OCI-LY1 (cell line): ENCODE data around the gene C7orf25.

Experiments used
- H2AFZ ChIP-seq: fragments of 200-600 bp; sonication (generic), shearing (Covaris generic); 2 replicates; pipeline ENCODE4 v1.6.0; 2014; ENCODE audit warnings: antibody characterized with exemption, mild to moderate bottlenecking, low read length
- H3F3A ChIP-seq: fragments of 200-600 bp; sonication (generic), shearing (Covaris generic); 2 replicates; pipeline ENCODE4 v1.6.0; 2014; ENCODE audit warnings: mild to moderate bottlenecking, antibody characterized with exemption, low read length, moderate library complexity; ENCODE audit not compliant: insufficient read depth
- H3K27ac ChIP-seq: fragments of 200-600 bp; sonication (generic); 2 replicates; pipeline ENCODE4 v1.5.1; 2014; ENCODE audit warnings: low read length, mixed run types, mild to moderate bottlenecking, low read depth; ENCODE audit not compliant: poor library complexity, severe bottlenecking
- H3K27me3 ChIP-seq: fragments of 200-600 bp; sonication (generic); 2 replicates; pipeline ENCODE4 v1.6.0; 2014; ENCODE audit warnings: antibody characterized with exemption, mild to moderate bottlenecking, low read length, moderate library complexity; ENCODE audit not compliant: insufficient read depth
- H3K36me3 ChIP-seq: fragments of 200-600 bp; sonication (generic); 2 replicates; pipeline ENCODE4 v1.6.1; 2014; ENCODE audit warnings: mild to moderate bottlenecking, antibody characterized with exemption, low read length, moderate library complexity, mixed read lengths; ENCODE audit not compliant: insufficient read depth
- H3K4me1 ChIP-seq: fragments of 200-600 bp; sonication (generic); 2 replicates; pipeline ENCODE4 v1.5.1; 2014; ENCODE audit warnings: mild to moderate bottlenecking, low read length, moderate library complexity; ENCODE audit not compliant: insufficient read depth, severe bottlenecking
- H3K4me2 ChIP-seq: fragments of 200-600 bp; sonication (generic), shearing (Covaris generic); 2 replicates; pipeline ENCODE4 v1.6.1; 2014; ENCODE audit warnings: low read length
- H3K4me3 ChIP-seq: fragments of 200-600 bp; sonication (generic); 2 replicates; pipeline ENCODE4 v1.5.1; 2014; ENCODE audit warnings: low read length, low read depth, mild to moderate bottlenecking, mixed read lengths; ENCODE audit not compliant: poor library complexity, severe bottlenecking
- H3K79me2 ChIP-seq: fragments of 200-600 bp; shearing (Covaris generic); 2 replicates; pipeline ENCODE4 v1.6.1; 2016; ENCODE audit warnings: mixed run types, low read length, mixed read lengths; ENCODE audit not compliant: insufficient read depth
- H3K9ac ChIP-seq: fragments of 200-600 bp; sonication (generic), shearing (Covaris generic); 2 replicates; pipeline ENCODE4 v1.6.1; 2014; ENCODE audit warnings: mild to moderate bottlenecking, low read length, mixed read lengths
- H3K9me2 ChIP-seq: fragments of 200-600 bp; sonication (generic), shearing (Covaris generic); 2 replicates; pipeline ENCODE4 v1.6.1; 2014; ENCODE audit warnings: low read depth, mild to moderate bottlenecking, low read length, mixed read lengths
- H3K9me3 ChIP-seq: fragments of 200-600 bp; shearing (Covaris generic); 2 replicates; pipeline ENCODE4 v1.6.1; 2014; ENCODE audit warnings: low read length, mixed read lengths
- H4K20me1 ChIP-seq: fragments of 200-600 bp; sonication (generic), shearing (Covaris generic); 2 replicates; pipeline ENCODE4 v1.6.0; 2016; ENCODE audit warnings: mild to moderate bottlenecking, low read length; ENCODE audit not compliant: insufficient read depth
- CTCF ChIP-seq: fragments of 200-600 bp; sonication (generic), shearing (Covaris generic); IDR thresholded peaks from 2 replicates; pipeline ENCODE4 v1.5.1; 2017; ENCODE audit warnings: mild to moderate bottlenecking, antibody characterized with exemption, low read length, moderate library complexity, mixed read lengths
- EZH2 ChIP-seq: fragments of 200-600 bp; sonication (generic), shearing (Covaris generic); IDR thresholded peaks from 2 replicates; pipeline ENCODE4 v1.8.0; 2017; ENCODE audit warnings: borderline replicate concordance, mixed run types, mild to moderate bottlenecking, antibody characterized with exemption, low read length, moderate library complexity, mixed read lengths

Gene C7orf25

GRCh38 chr7:42911454-42912447 is at the start of gene C7orf25:
Gene C7orf25 (minus strand): TSS chr7:42912070. CDS start chr7:42910900, 1,170 bp downstream.
- TF ChIP-seq EZH2 (no peak), CTCF (peak; percentile 23; the same call in 1 of the 2 replicates)
- H3K36me3 ChIP-seq = peaks cover 31% of the 10 kb centered on the region
- H3K27ac ChIP-seq = peak within 1 kb of the TSS; percentile 15
- peak within 1 kb of the TSS; percentile 85 for H3K9ac ChIP-seq
- no peaks in the 10 kb centered on the region for H3K9me3 ChIP-seq
- H2AFZ ChIP-seq = peak within 1 kb of the TSS; percentile 72
- peak within 1 kb of the TSS; percentile 87 for H3K4me2 ChIP-seq
- H4K20me1 ChIP-seq = no peaks in the 10 kb centered on the region
- no peaks in the 10 kb centered on the region for H3K9me2 ChIP-seq
- no peaks in the 10 kb centered on the region for H3K27me3 ChIP-seq
- peaks cover 17% of the 10 kb centered on the region for H3K4me1 ChIP-seq
- H3F3A ChIP-seq = peaks cover 12% of the 10 kb centered on the region; the same call in 1 of the 2 replicates
- no peaks in the 10 kb centered on the region for H3K79me2 ChIP-seq
- peak within 1 kb of the TSS; percentile 82 for H3K4me3 ChIP-seq

- Histone ChIP-seq H3K36me3 (no peaks in the 10 kb centered on the region), H3K4me3 (no peak overlapping the region), H3K79me2 (no peaks in the 10 kb centered on the region), H2AFZ (no peak overlapping the region), H3F3A (no peaks in the 10 kb centered on the region), H3K27me3 (no peaks in the 10 kb centered on the region), H3K4me2 (no peak overlapping the region), H3K9ac (no peak overlapping the region), H3K27ac (no peak overlapping the region), H3K9me3 (peaks cover 5% of the 10 kb centered on the region), H3K9me2 (no peaks in the 10 kb centered on the region), H3K4me1 (no peaks in the 10 kb centered on the region), H4K20me1 (no peaks in the 10 kb centered on the region)
- TF ChIP-seq EZH2 = no peak
- no peak for TF ChIP-seq CTCF
These were observed 49.3 kb upstream of the C7orf25 start for GRCh38 chr7:42961170-42961569.

- H3F3A ChIP-seq = no peaks in the 10 kb centered on the region
- H3K4me2 ChIP-seq = no peak overlapping the region
- H2AFZ ChIP-seq = no peak overlapping the region
- H4K20me1 ChIP-seq = no peaks in the 10 kb centered on the region
- H3K36me3 ChIP-seq = no peaks in the 10 kb centered on the region
- no peaks in the 10 kb centered on the region for H3K27me3 ChIP-seq
- no peak overlapping the region for H3K27ac ChIP-seq
- H3K79me2 ChIP-seq = no peaks in the 10 kb centered on the region
- no peak overlapping the region for H3K9ac ChIP-seq
- H3K9me3 ChIP-seq = peaks cover 7% of the 10 kb centered on the region
- no peak overlapping the region for H3K4me3 ChIP-seq
- no peak for TF ChIP-seq EZH2
- no peak for TF ChIP-seq CTCF
- no peaks in the 10 kb centered on the region for H3K4me1 ChIP-seq
- no peaks in the 10 kb centered on the region for H3K9me2 ChIP-seq
These were observed 48.9 kb upstream of the C7orf25 start for GRCh38 chr7:42960762-42961161.
